HepG2 (cell line): ENCODE measurements around the gene MEPCE. TPM values are rescaled to one million over a fixed set of nuclear protein-coding genes. Genes with fewer than 3 reads are reported as not detected.
A peak's percentile ranks its signal among the peaks of the same experiment; 100 is the strongest.

ENCODE experiments used
- ATF7-NPFF ChIP-seq: sonication (generic); formaldehyde crosslinking; IDR thresholded peaks from 2 replicates; pipeline ENCODE4 v1.8.1; 2023; ENCODE audit warnings: mild to moderate bottlenecking, low read depth, missing genetic modification reagents, moderate library complexity
- ELF1 ChIP-seq: sonication (generic); formaldehyde crosslinking; IDR thresholded peaks from 2 replicates; pipeline ENCODE4 v1.4.0; 2020; ENCODE audit warnings: missing genetic modification reagents
- HDAC1 ChIP-seq: sonication (generic); formaldehyde crosslinking; IDR thresholded peaks from 2 replicates; pipeline ENCODE4 v1.5.1; 2020; ENCODE audit warnings: mild to moderate bottlenecking, missing genetic modification reagents
- HNF4G ChIP-seq, 2 experiments: sonication (generic) in 1 of 2; formaldehyde crosslinking in 1 of 2; IDR thresholded peaks; 2 replicates each; pipeline versions ENCODE4 v1.4.0 to v1.6.1; 2011 to 2020; ENCODE audit warnings: borderline replicate concordance in 2 of 2, low read depth in 2 of 2, mild to moderate bottlenecking in 2 of 2, low read length in 1 of 2, missing genetic modification reagents in 1 of 2, moderate library complexity in 1 of 2
- PHF21A ChIP-seq: sonication (generic); formaldehyde crosslinking; IDR thresholded peaks from 2 replicates; pipeline ENCODE4 v1.5.0; 2020; ENCODE audit warnings: mild to moderate bottlenecking, missing genetic modification reagents
- TBL1XR1 ChIP-seq: fragments of 150-350 bp; IDR thresholded peaks from 2 replicates; pipeline ENCODE4 v1.6.1; 2014; ENCODE audit warnings: borderline replicate concordance, low read length; ENCODE audit not compliant: partially characterized antibody
- ZNF33B ChIP-seq: sonication (generic); formaldehyde crosslinking; IDR thresholded peaks from 2 replicates; pipeline ENCODE4 v1.5.1; 2020; ENCODE audit warnings: mild to moderate bottlenecking, missing genetic modification reagents
- ZNF34 ChIP-seq: sonication (generic); formaldehyde crosslinking; IDR thresholded peaks from 2 replicates; pipeline ENCODE4 v1.4.0; 2020; ENCODE audit warnings: mild to moderate bottlenecking, missing genetic modification reagents, borderline replicate concordance
- ZNF660 ChIP-seq: sonication (generic); formaldehyde crosslinking; IDR thresholded peaks from 2 replicates; pipeline ENCODE4 v1.5.1; 2020; ENCODE audit warnings: mild to moderate bottlenecking, low read depth, missing genetic modification reagents, borderline replicate concordance
- ZNF674 ChIP-seq: sonication (generic); formaldehyde crosslinking; IDR thresholded peaks from 2 replicates; pipeline ENCODE4 v1.5.0; 2020; ENCODE audit warnings: low read depth, mild to moderate bottlenecking, missing genetic modification reagents
- ZNF781 ChIP-seq: sonication (generic); formaldehyde crosslinking; IDR thresholded peaks from 2 replicates; pipeline ENCODE4 v1.5.1; 2020; ENCODE audit warnings: borderline replicate concordance, mild to moderate bottlenecking, missing genetic modification reagents; ENCODE audit errors: not compliant biosample characterization
- ZSCAN22 ChIP-seq: sonication (generic); formaldehyde crosslinking; IDR thresholded peaks from 2 replicates; pipeline ENCODE4 v1.4.0; 2020; ENCODE audit warnings: mild to moderate bottlenecking, missing genetic modification reagents
- polyA plus RNA-seq, 8 experiments: library from polyadenylated mRNA; depleted of rRNA in 3 of 8; stranded (reverse) in 7 of 8; unstranded in 1 of 8; fragments of >200 nt; fragmentation: Illumina TruSeq in 4 of 8; extraction: Trizol in 4 of 8; gene quantifications; 2 replicates each; pipeline versions ENCODE4 v1.2.1 to v1.2.3, GENCODE V29; 2011 to 2016; ENCODE audit warnings: low read depth in 4 of 8, missing spikeins in 1 of 8, mixed read lengths in 1 of 8; ENCODE audit not compliant: insufficient read depth in 1 of 8
- total RNA-seq, 5 experiments: library from RNA; depleted of rRNA; stranded (reverse); fragments of >200 nt; fragmentation: Illumina TruSeq; extraction: Trizol; gene quantifications; 2 replicates each; pipeline ENCODE4 v1.2.3, GENCODE V29; 2016; ENCODE audit warnings: low read depth in 1 of 5
- TF ChIP-seq, protein P1 (sequence below): sonication (generic); formaldehyde crosslinking; IDR thresholded peaks from 2 replicates; pipeline ENCODE4 v1.8.0; 2022; ENCODE audit warnings: mild to moderate bottlenecking, missing genetic modification reagents
- TF ChIP-seq, protein P2 (sequence below): sonication (generic); formaldehyde crosslinking; IDR thresholded peaks from 2 replicates; pipeline ENCODE4 v1.5.1; 2020; ENCODE audit warnings: mild to moderate bottlenecking, missing genetic modification reagents
- TF ChIP-seq, protein P3 (sequence below): sonication (generic); formaldehyde crosslinking; IDR thresholded peaks from 2 replicates; pipeline ENCODE4 v1.5.0; 2020; ENCODE audit warnings: mild to moderate bottlenecking, missing genetic modification reagents, borderline replicate concordance
- TF ChIP-seq, protein P4 (sequence below): sonication (generic); formaldehyde crosslinking; IDR thresholded peaks from 2 replicates; pipeline ENCODE4 v1.8.0; 2022; ENCODE audit warnings: missing genetic modification reagents, low read depth, mild to moderate bottlenecking, borderline replicate concordance

Gene MEPCE
- total and polyA plus RNA-seq, 2 of the 13 experiments (the other 11 are each of a cell fraction or from before 2014, with no cell fraction given): 12.3 to 26.0 TPM

DNA sequence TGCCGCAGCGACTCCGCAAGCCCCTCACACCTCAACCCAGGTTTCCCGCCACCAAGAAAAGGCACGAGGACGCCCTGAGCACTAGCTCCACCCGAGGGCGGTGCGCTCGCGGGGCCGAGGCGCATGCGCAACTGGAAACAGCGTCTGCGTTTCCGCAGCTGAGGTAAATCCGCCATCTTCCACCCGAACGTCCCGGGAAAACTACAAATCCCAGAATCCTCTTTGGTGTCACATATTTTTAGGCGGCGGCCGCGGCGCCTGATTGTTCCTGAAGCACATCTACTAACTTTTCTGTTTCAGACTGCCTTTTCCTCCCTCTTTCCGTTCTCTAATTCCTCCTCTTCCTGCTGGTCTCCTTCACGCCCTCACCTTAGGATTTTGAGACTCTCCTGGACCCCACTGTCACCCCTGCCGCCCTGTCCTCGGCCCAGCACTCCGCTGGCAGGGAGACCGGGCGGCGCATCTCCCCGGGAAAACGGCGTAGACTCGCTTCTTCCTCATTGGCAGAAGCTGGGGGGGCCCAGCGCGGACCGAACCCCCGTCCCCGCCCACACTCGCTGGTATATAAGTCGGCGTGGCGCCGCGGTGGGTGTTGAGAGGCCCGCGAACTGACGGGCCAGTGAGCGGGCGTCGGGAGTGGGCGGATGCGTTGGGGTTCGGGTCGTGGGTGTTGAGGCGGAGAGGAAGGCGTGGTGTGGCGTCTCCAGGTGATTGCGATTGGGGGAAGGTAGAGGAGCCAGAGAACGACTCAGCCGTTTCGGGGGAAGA lies 1.2 kb upstream of the MEPCE start, which contains the start of gene ZCWPW1 (continued):
- no peak for TF ChIP-seq ZNF674 (CRISPR knock-in tag)
- TF ChIP-seq, protein P1, sequence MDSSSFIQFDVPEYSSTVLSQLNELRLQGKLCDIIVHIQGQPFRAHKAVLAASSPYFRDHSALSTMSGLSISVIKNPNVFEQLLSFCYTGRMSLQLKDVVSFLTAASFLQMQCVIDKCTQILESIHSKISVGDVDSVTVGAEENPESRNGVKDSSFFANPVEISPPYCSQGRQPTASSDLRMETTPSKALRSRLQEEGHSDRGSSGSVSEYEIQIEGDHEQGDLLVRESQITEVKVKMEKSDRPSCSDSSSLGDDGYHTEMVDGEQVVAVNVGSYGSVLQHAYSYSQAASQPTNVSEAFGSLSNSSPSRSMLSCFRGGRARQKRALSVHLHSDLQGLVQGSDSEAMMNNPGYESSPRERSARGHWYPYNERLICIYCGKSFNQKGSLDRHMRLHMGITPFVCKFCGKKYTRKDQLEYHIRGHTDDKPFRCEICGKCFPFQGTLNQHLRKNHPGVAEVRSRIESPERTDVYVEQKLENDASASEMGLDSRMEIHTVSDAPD (CRISPR knock-in tag): peak; percentile 90
- TF ChIP-seq, protein P2, sequence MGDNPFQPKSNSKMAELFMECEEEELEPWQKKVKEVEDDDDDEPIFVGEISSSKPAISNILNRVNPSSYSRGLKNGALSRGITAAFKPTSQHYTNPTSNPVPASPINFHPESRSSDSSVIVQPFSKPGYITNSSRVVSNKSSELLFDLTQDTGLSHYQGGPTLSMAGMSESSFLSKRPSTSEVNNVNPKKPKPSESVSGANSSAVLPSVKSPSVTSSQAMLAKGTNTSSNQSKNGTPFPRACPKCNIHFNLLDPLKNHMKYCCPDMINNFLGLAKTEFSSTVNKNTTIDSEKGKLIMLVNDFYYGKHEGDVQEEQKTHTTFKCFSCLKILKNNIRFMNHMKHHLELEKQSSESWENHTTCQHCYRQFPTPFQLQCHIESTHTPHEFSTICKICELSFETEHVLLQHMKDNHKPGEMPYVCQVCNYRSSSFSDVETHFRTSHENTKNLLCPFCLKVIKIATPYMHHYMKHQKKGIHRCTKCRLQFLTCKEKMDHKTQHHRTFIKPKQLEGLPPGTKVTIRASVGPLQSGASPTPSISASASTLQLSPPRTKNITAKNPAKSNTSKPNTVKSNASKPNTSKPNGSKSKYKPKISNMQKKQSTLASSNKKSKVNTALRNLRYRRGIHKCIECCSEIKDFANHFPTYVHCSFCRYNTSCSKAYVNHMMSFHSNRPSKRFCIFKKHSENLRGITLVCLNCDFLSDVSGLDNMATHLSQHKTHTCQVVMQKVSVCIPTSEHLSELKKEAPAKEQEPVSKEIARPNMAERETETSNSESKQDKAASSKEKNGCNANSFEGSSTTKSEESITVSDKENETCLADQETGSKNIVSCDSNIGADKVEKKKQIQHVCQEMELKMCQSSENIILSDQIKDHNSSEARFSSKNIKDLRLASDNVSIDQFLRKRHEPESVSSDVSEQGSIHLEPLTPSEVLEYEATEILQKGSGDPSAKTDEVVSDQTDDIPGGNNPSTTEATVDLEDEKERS (CRISPR knock-in tag): peak; percentile 65; the same call in 1 of the 2 replicates
- TF ChIP-seq, protein P3, sequence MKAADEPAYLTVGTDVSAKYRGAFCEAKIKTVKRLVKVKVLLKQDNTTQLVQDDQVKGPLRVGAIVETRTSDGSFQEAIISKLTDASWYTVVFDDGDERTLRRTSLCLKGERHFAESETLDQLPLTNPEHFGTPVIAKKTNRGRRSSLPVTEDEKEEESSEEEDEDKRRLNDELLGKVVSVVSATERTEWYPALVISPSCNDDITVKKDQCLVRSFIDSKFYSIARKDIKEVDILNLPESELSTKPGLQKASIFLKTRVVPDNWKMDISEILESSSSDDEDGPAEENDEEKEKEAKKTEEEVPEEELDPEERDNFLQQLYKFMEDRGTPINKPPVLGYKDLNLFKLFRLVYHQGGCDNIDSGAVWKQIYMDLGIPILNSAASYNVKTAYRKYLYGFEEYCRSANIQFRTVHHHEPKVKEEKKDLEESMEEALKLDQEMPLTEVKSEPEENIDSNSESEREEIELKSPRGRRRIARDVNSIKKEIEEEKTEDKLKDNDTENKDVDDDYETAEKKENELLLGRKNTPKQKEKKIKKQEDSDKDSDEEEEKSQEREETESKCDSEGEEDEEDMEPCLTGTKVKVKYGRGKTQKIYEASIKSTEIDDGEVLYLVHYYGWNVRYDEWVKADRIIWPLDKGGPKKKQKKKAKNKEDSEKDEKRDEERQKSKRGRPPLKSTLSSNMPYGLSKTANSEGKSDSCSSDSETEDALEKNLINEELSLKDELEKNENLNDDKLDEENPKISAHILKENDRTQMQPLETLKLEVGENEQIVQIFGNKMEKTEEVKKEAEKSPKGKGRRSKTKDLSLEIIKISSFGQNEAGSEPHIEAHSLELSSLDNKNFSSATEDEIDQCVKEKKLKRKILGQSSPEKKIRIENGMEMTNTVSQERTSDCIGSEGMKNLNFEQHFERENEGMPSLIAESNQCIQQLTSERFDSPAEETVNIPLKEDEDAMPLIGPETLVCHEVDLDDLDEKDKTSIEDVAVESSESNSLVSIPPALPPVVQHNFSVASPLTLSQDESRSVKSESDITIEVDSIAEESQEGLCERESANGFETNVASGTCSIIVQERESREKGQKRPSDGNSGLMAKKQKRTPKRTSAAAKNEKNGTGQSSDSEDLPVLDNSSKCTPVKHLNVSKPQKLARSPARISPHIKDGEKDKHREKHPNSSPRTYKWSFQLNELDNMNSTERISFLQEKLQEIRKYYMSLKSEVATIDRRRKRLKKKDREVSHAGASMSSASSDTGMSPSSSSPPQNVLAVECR (CRISPR knock-in tag): peak; percentile 77; the same call in 1 of the 2 replicates
- TF ChIP-seq ZNF34 (CRISPR knock-in tag): no peak
- 0 out of 2 replicates have a peak, but pooled peaks have one; percentile 6 for TF ChIP-seq ZSCAN22 (CRISPR knock-in tag)
- peak; percentile 69; the same call in 1 of the 2 replicates for TF ChIP-seq PHF21A (CRISPR knock-in tag)
- TF ChIP-seq TBL1XR1: peak; percentile 57
- TF ChIP-seq ZNF33B (CRISPR knock-in tag): peak; percentile 84
- TF ChIP-seq ZNF660 (CRISPR knock-in tag): no peak
- TF ChIP-seq HNF4G (IDR thresholded peaks at IDR 0.05; ENCODE audit: borderline replicate concordance, low read depth, low read length): no peak; the same call in 1 of the 2 replicates
- TF ChIP-seq HNF4G (CRISPR knock-in tag; IDR thresholded peaks at IDR 0.05; ENCODE audit: borderline replicate concordance, low read depth): peak; percentile 7; the same call in 1 of the 2 replicates
- peak; percentile 95 for TF ChIP-seq ATF7-NPFF (CRISPR knock-in tag)
- TF ChIP-seq, protein P4, sequence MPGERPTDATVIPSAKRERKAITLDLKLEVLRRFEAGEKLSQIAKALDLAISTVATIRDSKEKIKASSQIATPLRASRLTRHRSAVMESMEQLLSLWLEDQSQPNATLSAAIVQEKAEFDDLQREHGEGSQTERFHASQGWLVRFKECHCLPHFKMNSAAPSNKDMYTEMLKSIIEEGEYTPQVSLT (CRISPR knock-in tag): no peak
- peak; percentile 90 for TF ChIP-seq HDAC1 (CRISPR knock-in tag)
- TF ChIP-seq ZNF781: peak; percentile 77
- peak; percentile 84 for TF ChIP-seq ELF1 (CRISPR knock-in tag)
